ENCODE results near the gene LPXN. TPM values are rescaled to one million over a fixed set of nuclear protein-coding genes. Genes with fewer than 3 reads are reported as not detected.

LPXN gene
- total RNA-seq, 1 experiment from 2014 or later, result 10.3 TPM

GRCh38 chr11:58509748-58510147, 65.9 kb downstream of the LPXN start:
- ChIA-PET POLR2A (ENCODE audit: unreplicated experiment) (no interaction called here), CTCF (no interaction called here)
- Histone ChIP-seq H2AFZ (no peak overlapping the region), H3K27me3 (ENCODE audit: insufficient read depth, low read depth) (no peaks in the 10 kb centered on the region), H3K4me1 (replicated peaks; ENCODE audit: insufficient read depth) (no peaks in the 10 kb centered on the region), H3K27ac (no peak overlapping the region), H3K36me3 (ENCODE audit: low read depth) (no peaks in the 10 kb centered on the region), H3K9me2 (ENCODE audit: insufficient read depth) (no peaks in the 10 kb centered on the region), H4K20me1 (ENCODE audit: insufficient read depth) (no peaks in the 10 kb centered on the region), H3K9me3 (ENCODE audit: insufficient read depth, low read depth) (no peaks in the 10 kb centered on the region), H3K4me3 (no peak overlapping the region), H3K4me2 (no peak overlapping the region), H3K79me2 (ENCODE audit: low read depth) (no peaks in the 10 kb centered on the region), H3F3A (ENCODE audit: insufficient read depth, low read depth) (no peaks in the 10 kb centered on the region)
- TF ChIP-seq EZH2 (IDR thresholded peaks at IDR 0.05; ENCODE audit: low read depth) (no peak), CTCF (conservative IDR thresholded peaks at IDR 0.05) (no peak)
- intact Hi-C loops (cut with micrococcal nuclease; ENCODE audit: unreplicated experiment), result loop anchor here (5.0 kb wide), 4 partner anchors 687 to 1052 kb away; no protein-coding TSS in a partner anchor
- no peak for DNase-seq
- BruUV-seq (replicated peaks), result no TSS peak

- Histone ChIP-seq H3K4me2 (no peak overlapping the region), H3K4me1 (replicated peaks; ENCODE audit: insufficient read depth) (no peaks in the 10 kb centered on the region), H2AFZ (no peak overlapping the region), H3K9me3 (ENCODE audit: insufficient read depth, low read depth) (no peaks in the 10 kb centered on the region), H4K20me1 (ENCODE audit: insufficient read depth) (no peaks in the 10 kb centered on the region), H3K36me3 (ENCODE audit: low read depth) (no peaks in the 10 kb centered on the region), H3K27ac (no peak overlapping the region), H3K4me3 (no peak overlapping the region), H3K9me2 (ENCODE audit: insufficient read depth) (no peaks in the 10 kb centered on the region), H3F3A (ENCODE audit: insufficient read depth, low read depth) (no peaks in the 10 kb centered on the region), H3K79me2 (ENCODE audit: low read depth) (no peaks in the 10 kb centered on the region), H3K27me3 (ENCODE audit: insufficient read depth, low read depth) (no peaks in the 10 kb centered on the region)
- TF ChIP-seq EZH2 (IDR thresholded peaks at IDR 0.05; ENCODE audit: low read depth) (no peak), CTCF (conservative IDR thresholded peaks at IDR 0.05) (no peak)
- no TSS peak for BruUV-seq (replicated peaks)
- intact Hi-C loops (cut with micrococcal nuclease; ENCODE audit: unreplicated experiment), result no loop called here
- ChIA-PET CTCF (no interaction called here), POLR2A (ENCODE audit: unreplicated experiment) (no interaction called here)
- no peak for DNase-seq
Measured at GRCh38 chr11:58508814-58509213, 66.8 kb downstream of the LPXN start.

GRCh38 chr11:58508005-58508404, 67.7 kb downstream of the LPXN start, which contains the start of gene OR5B21:
Gene OR5B21, minus strand, starts transcription at chr11:58508105. Its CDS starts 0 bp downstream, at chr11:58508105.
- Histone ChIP-seq H4K20me1 (ENCODE audit: insufficient read depth) (no peaks in the 10 kb centered on the region), H3K27me3 (ENCODE audit: insufficient read depth, low read depth) (no peaks in the 10 kb centered on the region), H2AFZ (no peak within 1 kb of the TSS), H3F3A (ENCODE audit: insufficient read depth, low read depth) (no peaks in the 10 kb centered on the region), H3K27ac (no peak within 1 kb of the TSS), H3K79me2 (ENCODE audit: low read depth) (no peaks in the 10 kb centered on the region), H3K9me3 (ENCODE audit: insufficient read depth, low read depth) (no peaks in the 10 kb centered on the region), H3K4me3 (no peak within 1 kb of the TSS), H3K4me1 (replicated peaks; ENCODE audit: insufficient read depth) (no peaks in the 10 kb centered on the region), H3K9me2 (ENCODE audit: insufficient read depth) (no peaks in the 10 kb centered on the region), H3K4me2 (no peak within 1 kb of the TSS), H3K36me3 (ENCODE audit: low read depth) (no peaks in the 10 kb centered on the region)
- POLR2A ChIA-PET (ENCODE audit: unreplicated experiment), result no interaction called here
- intact Hi-C loops (cut with micrococcal nuclease; ENCODE audit: unreplicated experiment), result no loop called here
- BruUV-seq (replicated peaks), result no TSS peak
- TF ChIP-seq CTCF (conservative IDR thresholded peaks at IDR 0.05) (no peak), EZH2 (IDR thresholded peaks at IDR 0.05; ENCODE audit: low read depth) (no peak)
- CTCF ChIA-PET, result no interaction called here
- DNase-seq, result no peak

Data from PC-9 (cell line).